HG03039 (cell line): ENCODE results near the gene TMCC2.

Experiments used
- ATAC-seq: cut with Tn5 transposase; IDR thresholded peaks from one replicate; pipeline ENCODE4 v1.9.1; 2021; ENCODE audit warnings: mild to moderate bottlenecking, moderate library complexity; ENCODE audit not compliant: unreplicated experiment

Gene TMCC2

GRCh38 chr1:205259324-205259832 lies 31.6 kb downstream of the TMCC2 start:
- no peak for ATAC-seq

GRCh38 chr1:205259998-205260397 lies 32.3 kb downstream of the TMCC2 start:
- ATAC-seq, result no peak

- ATAC-seq, result no peak
These were observed 33.4 kb downstream of the TMCC2 start for GRCh38 chr1:205260948-205261732.

- no peak for ATAC-seq
These were observed 34.4 kb downstream of the TMCC2 start for GRCh38 chr1:205261946-205262691.

GRCh38 chr1:205262731-205263171 lies 35.0 kb downstream of the TMCC2 start:
- no peak for ATAC-seq

- ATAC-seq, result no peak
These were observed 35.9 kb downstream of the TMCC2 start for GRCh38 chr1:205263580-205264190.

- no peak for ATAC-seq
These were observed 39.0 kb downstream of the TMCC2 start for GRCh38 chr1:205266611-205267305.

GRCh38 chr1:205267306-205267902 lies 39.7 kb downstream of the TMCC2 start:
- no peak for ATAC-seq

GRCh38 chr1:205268846-205269680 lies 41.3 kb downstream of the TMCC2 start:
- no peak for ATAC-seq

GRCh38 chr1:205269711-205270110 lies 42.0 kb downstream of the TMCC2 start:
- ATAC-seq, result no peak

- ATAC-seq, result no peak
These were observed 42.5 kb downstream of the TMCC2 start for GRCh38 chr1:205270271-205270670.

- no peak for ATAC-seq
These were observed 43.0 kb downstream of the TMCC2 start for GRCh38 chr1:205270764-205271163.

GRCh38 chr1:205271277-205271676 lies 43.5 kb downstream of the TMCC2 start:
- no peak for ATAC-seq

- no peak for ATAC-seq
These were observed 44.0 kb downstream of the TMCC2 start for GRCh38 chr1:205271745-205272144.

GRCh38 chr1:205272536-205272935 lies 44.8 kb downstream of the TMCC2 start:
- no peak for ATAC-seq

- peak; percentile 63 for ATAC-seq
These were observed 45.8 kb downstream of the TMCC2 start for GRCh38 chr1:205273551-205273982.

GRCh38 chr1:205274041-205274691 lies 46.4 kb downstream of the TMCC2 start:
- no peak for ATAC-seq

- ATAC-seq, result no peak
These were observed 47.4 kb downstream of the TMCC2 start for GRCh38 chr1:205275133-205275532.
